ENCODE data around the gene PLAAT1. TPM values are rescaled to one million over a fixed set of nuclear protein-coding genes. Genes with fewer than 3 reads are reported as not detected.

Gene PLAAT1
- total RNA-seq, 2 donors from 2014 or later = not detected

GRCh38 chr3:193270451-193270850 is 29.4 kb downstream of the PLAAT1 start:
- Histone ChIP-seq H3K36me3 (no peaks in the 10 kb centered on the region), H3K4me1 (no peaks in the 10 kb centered on the region), H3K27me3 (no peaks in the 10 kb centered on the region), H3K9me3 (no peaks in the 10 kb centered on the region), H3K27ac (no peak overlapping the region), H3K9ac (ENCODE audit: low read depth in 2 of 2, low read length in 2 of 2) (no peak overlapping the region), H3K4me3 (no peak overlapping the region)
- intact Hi-C loops (cut with DNase I) = no loop called here
- no peak for TF ChIP-seq CTCF (IDR thresholded peaks at IDR 0.05)
- DNase-seq = no peak

GRCh38 chr3:193271101-193271840 is 30.2 kb downstream of the PLAAT1 start:
- TF ChIP-seq CTCF (IDR thresholded peaks at IDR 0.05) = no peak
- no peak overlapping the region for H3K4me3 ChIP-seq
- no peaks in the 10 kb centered on the region for H3K4me1 ChIP-seq
- H3K9ac ChIP-seq (ENCODE audit: low read depth in 2 of 2, low read length in 2 of 2) = no peak overlapping the region
- intact Hi-C loops (cut with DNase I) = no loop called here
- no peaks in the 10 kb centered on the region for H3K9me3 ChIP-seq
- no peak overlapping the region for H3K27ac ChIP-seq
- H3K27me3 ChIP-seq = no peaks in the 10 kb centered on the region
- no peaks in the 10 kb centered on the region for H3K36me3 ChIP-seq
- no peak for DNase-seq

- no peak overlapping the region for H3K9ac ChIP-seq (ENCODE audit: low read depth in 2 of 2, low read length in 2 of 2)
- H3K4me1 ChIP-seq = no peaks in the 10 kb centered on the region
These were observed 51.4 kb downstream of the PLAAT1 start for GRCh38 chr3:193292386-193292785.

GRCh38 chr3:193295985-193296384 is 55.0 kb downstream of the PLAAT1 start:
- intact Hi-C loops (cut with DNase I) = no loop called here
- H3K4me3 ChIP-seq = no peak overlapping the region
- no peaks in the 10 kb centered on the region for H3K4me1 ChIP-seq
- no peaks in the 10 kb centered on the region for H3K36me3 ChIP-seq
- TF ChIP-seq CTCF (IDR thresholded peaks at IDR 0.05) = no peak
- H3K9ac ChIP-seq (ENCODE audit: low read depth in 2 of 2, low read length in 2 of 2) = no peak overlapping the region
- no peak for DNase-seq
- H3K9me3 ChIP-seq = no peaks in the 10 kb centered on the region
- H3K27me3 ChIP-seq = no peaks in the 10 kb centered on the region
- H3K27ac ChIP-seq = no peak overlapping the region

More at GRCh38 chr3:193292386-193292785, 51.4 kb downstream of the PLAAT1 start:
- no peak for DNase-seq
- intact Hi-C loops (cut with DNase I) = no loop called here
- Histone ChIP-seq H3K4me3 (no peak overlapping the region), H3K27me3 (no peaks in the 10 kb centered on the region), H3K27ac (no peak overlapping the region), H3K9me3 (no peaks in the 10 kb centered on the region), H3K36me3 (no peaks in the 10 kb centered on the region)
- no peak for TF ChIP-seq CTCF (IDR thresholded peaks at IDR 0.05)

- Histone ChIP-seq H3K27me3 (no peaks in the 10 kb centered on the region), H3K9me3 (no peaks in the 10 kb centered on the region), H3K9ac (ENCODE audit: low read depth in 2 of 2, low read length in 2 of 2) (no peak overlapping the region), H3K4me3 (no peak overlapping the region), H3K36me3 (no peaks in the 10 kb centered on the region), H3K4me1 (no peaks in the 10 kb centered on the region), H3K27ac (no peak overlapping the region)
- intact Hi-C loops (cut with DNase I) = no loop called here
- no peak for TF ChIP-seq CTCF (IDR thresholded peaks at IDR 0.05)
- no peak for DNase-seq
These were observed 56.4 kb downstream of the PLAAT1 start for GRCh38 chr3:193297421-193297820.

Data from colonic mucosa (tissue), 4 donors.